Midbrain (tissue), 1 donor: Measurements from ENCODE around the gene EDDM13.
"Not testable (repeated sequence)": the region's sequence is repeated elsewhere in the genome, so short reads cannot be mapped to it uniquely, and the experiment has no call there.

Source experiments
- DNase-seq: peaks from one replicate; lab custom pipeline; 2025; lab: John Stamatoyannopoulos, UW

EDDM13 gene

DNA sequence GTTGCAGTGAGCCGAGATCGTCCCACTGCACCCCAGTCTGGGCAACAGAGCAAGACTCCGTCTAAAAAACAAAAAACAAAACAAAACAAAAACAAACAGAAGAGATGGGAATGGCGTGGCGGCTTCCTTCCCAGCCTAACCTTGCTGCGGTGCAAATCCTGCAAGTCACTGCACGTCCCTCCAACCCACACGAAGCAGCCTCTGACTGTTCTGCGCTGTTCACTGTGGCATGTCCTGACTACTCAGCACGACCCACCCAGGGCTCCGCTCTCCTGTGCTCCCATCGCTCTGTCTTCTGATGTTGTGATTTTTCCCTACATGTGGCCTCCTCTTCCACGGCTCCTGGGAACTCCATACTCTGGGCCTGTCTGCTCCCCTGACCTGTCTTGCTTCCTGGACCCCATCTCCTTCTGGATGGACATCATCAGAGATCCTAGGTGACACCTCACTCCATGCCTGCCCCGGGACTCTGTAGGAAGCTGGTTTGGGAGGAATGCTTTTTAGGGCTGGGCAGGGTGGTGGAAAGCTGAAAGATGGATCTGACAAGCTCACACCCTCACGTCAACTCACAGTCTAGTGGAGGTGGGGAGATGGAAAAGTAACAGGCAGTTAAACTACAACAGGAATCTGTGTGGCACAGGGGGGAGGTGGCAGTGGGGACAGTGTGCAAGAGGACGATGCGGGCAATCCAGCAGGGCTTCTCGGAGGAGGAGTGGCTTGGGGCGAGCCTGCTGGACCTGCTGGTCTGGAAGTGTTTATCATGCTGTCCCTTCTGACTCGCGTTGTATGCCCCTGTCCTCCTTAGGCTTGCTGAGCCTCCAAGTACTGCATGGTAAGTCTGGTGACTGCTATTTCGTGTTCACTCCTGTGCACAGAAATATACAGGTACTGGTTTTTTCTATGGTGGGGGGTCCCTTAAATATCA is 23.2 kb downstream of the EDDM13 start:
- no peak for DNase-seq

DNA sequence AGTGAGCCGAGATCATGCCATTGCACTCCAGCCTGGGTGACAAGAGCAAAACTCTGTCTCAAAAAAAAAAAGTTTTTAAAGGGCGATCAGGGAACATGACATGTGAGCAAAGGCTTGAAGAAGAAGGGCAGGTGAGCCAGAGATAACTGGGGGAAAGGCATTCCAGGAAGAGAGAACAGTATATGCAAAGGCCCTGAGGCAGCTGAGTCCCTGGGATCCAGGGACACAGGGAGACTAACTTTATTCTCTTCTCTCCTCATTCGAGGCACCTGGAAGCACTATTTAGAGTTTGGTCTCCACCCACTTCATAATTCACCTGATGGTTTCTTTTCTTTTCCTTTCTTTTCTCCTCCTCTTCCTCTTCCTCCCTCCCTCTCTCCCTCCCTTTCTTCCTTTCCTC is 24.5 kb downstream of the EDDM13 start:
- no peak for DNase-seq

DNA sequence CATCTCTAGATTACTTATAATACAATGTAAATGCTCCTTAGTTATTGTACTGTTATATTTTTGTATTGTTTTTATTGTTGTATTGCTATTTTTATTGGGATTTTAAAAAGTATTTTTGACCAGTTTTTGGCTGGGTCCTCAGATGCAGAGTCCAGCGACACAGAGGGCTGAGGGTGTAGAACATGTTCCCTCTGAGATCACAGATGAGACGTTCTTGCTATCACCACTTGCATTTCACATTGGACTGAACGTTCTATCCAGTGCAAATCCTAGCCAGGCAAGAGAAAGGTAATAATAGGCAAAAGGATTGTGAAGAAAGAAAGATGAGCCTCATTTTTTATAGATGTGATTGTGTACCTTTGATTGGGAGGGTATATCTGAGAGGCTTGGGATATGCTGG is 27.1 kb downstream of the EDDM13 start:
- DNase-seq = no peak

DNA sequence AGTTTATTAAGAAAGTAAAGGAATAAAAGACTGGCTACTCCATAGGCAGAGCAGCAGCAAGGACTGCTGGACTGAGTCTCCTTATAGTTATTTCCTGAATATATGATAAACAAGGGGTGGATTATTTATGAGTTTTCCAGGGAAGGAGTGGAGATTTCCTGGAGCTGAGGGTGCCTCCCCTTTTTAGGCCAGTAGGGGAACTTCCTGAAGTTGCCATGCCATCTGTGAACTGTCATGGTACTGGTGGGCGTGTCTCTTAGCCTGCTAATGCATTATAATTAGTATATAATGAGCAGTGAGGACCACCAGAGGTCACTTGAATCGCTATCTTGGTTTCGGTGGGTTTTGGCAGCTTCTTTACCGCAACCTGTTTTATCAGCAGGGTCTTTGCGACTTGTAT is 28.6 kb downstream of the EDDM13 start:
- no peak for DNase-seq

DNA sequence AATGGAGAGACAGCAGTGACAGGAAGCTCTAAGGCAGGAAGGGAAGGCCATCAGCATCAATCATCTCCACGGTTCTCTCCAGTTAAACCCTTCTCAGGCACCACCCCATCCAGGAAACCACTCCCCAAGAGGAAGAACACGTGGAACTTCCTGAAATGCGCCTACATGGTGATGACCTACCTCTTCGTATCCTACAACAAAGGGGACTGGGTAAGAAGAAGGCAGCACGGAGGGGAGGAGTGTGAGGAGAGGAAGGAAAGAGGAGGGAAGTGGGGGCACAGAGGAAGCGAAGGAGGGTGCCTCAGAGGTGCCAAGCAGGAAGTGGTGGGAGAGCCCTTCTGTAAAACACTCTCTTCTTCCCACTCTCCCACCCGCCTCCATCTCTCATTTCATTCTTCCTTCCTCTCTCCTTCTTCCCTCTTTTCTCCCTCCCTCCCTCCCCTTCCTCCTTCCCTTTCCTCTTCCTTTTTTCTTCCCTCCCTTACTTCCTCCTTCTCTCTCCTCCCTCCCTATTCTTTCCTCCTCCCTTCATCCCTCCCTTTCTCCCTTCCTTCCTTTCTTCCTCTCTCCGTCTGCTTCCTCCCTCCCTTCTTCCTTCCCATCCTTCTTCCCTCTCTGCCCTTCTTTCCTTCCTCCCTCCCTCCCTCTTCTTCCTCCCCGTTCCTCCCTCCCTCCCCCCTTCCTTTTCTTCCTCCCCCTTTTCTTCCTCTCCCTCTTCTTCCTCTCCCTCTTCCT is 29.5 kb downstream of the EDDM13 start:
- no peak for DNase-seq

DNA sequence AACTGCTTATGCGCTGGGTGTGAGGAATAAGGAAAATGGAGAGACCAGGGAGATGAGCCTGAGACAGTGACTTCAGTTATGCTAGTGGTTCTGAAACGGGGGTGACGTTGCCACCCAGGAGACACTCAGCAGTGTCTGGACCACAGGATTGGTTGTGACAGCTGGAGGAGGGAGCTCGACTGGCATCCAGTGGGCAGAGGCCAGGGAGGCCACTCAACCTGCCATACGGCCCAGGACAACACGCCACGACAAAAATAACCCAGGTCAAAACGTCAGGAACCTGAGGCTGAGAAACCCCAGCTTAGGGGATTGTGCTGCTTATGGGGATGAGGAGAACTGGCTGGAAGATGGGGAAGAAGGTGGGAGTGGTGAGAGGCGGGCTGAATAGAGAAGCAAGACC is 31.7 kb downstream of the EDDM13 start:
- DNase-seq = no peak

DNA sequence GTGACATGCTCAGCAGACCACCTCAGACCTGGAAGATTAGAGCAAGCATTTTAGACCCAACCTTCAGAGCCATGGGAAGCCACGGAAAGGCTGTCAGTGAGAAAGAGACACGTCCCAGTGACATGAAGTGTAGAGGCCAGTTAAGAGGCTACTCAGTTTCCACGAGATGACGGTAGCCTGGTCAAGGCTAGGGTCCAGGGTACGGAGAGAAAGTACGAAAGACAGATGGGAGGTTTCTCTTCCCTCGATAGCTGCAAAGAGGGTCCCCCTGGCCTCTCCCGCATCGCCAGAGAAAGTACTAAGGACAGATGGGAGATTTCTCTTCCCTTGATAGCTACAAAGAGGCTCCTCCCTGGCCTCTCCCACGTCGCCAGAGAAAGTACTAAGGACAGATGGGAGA is 33.5 kb downstream of the EDDM13 start:
- no peak for DNase-seq

DNA sequence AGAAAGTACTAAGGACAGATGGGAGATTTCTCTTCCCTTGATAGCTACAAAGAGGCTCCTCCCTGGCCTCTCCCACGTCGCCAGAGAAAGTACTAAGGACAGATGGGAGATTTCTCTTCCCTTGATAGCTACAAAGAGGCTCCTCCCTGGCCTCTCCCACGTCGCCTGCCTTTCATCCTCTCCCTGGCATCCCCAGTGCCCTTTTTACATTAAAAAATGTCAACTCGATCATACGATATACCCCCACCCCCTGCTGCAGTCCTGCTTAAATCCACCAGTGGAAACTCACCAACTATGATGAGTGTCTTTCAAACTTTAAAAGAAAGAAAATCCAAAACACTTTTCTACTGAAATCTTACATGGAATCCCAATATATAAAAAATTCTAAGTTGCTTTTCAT is 34.5 kb downstream of the EDDM13 start:
- DNase-seq = not testable (repeated sequence)

DNA sequence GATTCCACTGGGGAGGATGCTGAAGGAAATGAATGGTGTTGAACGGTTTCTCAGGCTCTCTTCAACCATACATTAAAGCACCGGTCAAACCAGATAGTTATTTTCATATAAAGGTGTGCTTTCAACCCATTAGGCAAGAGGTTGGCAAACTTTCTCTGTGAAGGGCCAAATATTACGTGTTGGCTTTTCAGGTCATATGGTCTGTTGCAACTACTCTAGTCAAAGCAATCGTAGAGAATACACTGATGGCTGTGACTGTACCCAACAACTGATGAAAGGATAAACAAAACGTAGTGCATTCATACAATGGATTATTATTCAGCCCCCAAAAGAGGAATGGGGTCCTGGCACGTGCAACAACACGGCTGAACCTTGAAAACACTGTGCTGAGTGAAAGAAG is 36.2 kb downstream of the EDDM13 start:
- no peak for DNase-seq

DNA sequence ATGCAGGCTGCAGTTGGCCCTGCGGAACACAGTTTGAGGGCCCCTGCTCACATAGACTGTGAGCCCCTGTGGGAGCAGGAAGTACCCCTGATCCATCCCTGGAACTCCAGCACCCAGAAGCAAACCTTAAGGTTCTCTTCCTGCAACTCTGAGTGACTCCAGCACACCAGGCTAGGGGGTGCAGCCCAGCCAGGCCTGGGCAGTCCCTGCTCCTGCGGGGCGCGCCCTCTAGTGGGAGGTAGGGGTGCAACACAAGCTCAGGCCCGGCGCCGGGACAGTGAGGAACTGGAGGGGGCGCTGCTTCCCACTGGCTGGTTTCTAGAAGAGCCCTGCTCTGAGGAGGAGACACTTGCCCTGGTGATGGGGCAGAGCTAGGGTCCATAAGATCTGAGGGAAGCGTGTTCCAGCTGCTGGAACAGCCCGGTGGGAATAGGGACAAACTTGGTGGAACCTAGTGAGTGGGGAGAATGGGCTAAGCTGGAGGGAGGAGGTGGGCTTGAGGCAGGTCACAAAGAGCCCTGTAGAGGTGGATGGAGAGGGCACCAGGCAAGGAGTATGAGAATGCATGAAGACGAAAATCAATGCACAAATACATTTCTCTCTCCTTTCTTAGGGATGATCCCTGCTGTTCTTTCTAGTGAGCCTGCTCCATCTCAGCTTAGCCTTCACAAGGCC is 37.1 kb downstream of the EDDM13 start:
- no peak for DNase-seq

DNA sequence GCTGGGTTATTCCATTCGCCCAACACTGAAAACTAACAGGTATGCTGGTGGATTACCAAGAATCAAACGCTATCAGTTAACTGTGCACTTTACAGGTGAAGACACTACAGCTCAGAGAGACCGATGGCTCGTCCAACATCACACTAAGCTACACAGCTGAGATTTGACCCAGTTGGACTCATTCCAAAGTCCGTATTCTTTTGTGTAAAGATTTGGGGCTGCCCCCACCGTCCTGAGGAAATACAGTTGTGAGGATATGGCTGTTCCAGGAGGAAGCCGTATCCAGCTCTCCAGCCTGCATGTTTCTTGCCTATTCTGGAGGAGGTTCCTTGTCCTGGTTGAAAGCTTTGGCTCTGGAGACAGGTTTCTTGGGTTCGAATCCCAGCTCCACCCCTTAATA is 37.9 kb downstream of the EDDM13 start:
- no peak for DNase-seq

DNA sequence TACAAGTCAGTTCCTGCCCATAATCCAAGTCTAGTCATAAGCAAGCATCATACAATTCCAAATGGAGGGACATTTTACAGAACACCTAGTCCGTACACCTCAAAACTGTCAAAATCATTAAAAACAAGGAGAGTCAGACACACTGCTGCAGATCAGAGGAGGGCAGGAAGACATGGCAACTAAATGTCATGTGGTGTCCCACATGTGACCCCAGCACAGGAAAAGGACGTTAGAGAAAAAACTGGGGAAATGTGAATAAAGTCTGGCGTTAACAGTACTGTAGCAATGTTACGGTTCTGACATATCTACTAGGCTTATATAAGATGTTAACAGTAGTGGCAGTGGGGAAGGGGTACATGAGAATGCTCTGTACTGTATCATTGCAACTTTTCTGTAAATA is 39.8 kb downstream of the EDDM13 start:
- DNase-seq = no peak

DNA sequence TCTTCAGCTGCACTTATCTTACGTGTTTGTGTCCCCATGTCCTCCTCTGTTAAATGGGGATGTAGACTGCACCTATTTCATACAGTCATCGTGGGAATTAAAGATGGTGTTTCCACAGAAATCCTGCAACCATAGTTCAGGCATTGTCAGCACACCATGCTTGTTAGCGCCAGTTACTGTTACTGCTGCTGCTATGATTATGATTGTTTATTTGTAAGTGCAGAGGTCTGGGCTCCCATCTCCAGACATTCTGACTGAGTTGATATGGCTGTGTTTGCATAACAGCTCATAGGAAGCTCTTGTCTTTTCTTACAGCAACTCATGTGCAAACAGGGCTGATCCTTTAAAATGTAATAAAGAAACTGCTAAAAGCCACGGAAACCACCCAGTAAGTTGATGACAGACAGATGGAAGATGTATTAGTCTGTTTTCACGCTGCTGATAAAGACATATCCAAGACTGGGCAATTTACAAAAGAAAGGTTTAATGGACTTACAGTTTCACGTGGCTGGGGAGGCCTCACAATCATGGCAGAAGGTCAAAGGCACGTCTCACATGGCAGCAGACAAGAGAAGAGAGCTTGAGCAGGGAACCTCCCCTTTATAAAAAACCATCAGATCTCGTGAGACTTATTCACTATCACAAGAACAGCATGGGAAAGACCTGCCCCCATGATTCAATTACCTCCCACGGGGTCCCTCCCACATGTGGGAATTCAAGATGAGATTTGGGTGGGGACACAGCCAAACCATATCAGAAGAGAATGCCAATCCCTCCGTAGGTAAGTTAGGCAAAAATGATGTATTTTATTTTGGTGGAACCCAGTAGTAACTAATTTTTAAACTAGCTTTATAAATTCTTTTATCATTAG is 40.5 kb downstream of the EDDM13 start:
- no peak for DNase-seq

DNA sequence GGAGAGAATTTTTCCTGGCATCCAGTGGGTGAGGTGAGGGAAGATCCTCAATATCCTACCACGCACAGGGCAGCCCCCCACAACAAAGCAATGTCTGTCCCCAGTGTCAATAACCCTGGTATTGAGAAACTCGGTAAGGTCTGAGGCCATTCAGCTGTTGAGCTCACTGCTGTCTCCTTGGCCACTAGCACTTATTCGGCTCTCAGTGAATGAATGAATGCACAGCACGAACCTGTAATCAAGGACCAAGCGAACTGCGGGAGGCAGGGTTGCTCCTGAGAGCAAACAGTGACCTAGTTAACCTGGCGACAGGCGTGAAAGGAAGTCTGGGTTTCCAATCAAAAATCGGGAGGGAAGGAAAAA is 41.5 kb downstream of the EDDM13 start:
- no peak for DNase-seq

DNA sequence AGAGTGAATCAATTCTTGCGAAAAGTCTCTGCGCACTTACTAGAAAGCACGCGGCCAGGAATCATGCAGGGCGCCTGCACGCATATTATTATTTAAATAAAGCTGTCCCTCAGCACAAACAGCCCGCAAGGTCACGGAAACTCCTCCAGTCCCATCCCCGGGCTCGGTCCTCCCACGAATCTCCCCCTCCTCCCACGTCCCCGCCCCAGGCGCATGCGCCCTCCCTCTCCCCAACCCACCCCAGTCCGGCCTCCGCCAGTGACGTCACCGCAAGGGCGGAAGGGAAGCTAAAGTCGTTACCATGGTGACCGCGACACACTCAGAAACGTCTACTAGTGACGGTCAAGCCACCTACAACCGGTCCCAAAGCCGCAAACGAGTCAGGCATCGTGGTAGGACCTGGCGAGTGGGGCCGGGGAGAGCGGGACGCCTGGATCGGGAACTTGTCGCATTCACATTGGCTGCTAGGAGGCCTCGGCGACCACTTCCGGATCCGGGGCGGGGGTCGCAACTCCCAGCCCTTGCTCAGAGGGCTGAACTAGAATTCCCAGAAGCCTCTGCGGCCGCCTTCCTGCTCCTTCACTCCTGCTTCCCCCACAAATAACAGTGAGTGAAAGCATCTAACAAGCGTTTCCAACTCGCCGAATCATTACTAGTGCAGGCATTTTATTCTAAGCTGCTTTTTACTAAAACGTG is 42.0 kb downstream of the EDDM13 start, which contains the start of gene ZSCAN5A:
ZSCAN5A (minus strand) TSS at position 459 of the 696 bp plus-strand sequence. CDS start 89,793 bp downstream, outside the sequence.
- peak; percentile 97 for DNase-seq

DNA sequence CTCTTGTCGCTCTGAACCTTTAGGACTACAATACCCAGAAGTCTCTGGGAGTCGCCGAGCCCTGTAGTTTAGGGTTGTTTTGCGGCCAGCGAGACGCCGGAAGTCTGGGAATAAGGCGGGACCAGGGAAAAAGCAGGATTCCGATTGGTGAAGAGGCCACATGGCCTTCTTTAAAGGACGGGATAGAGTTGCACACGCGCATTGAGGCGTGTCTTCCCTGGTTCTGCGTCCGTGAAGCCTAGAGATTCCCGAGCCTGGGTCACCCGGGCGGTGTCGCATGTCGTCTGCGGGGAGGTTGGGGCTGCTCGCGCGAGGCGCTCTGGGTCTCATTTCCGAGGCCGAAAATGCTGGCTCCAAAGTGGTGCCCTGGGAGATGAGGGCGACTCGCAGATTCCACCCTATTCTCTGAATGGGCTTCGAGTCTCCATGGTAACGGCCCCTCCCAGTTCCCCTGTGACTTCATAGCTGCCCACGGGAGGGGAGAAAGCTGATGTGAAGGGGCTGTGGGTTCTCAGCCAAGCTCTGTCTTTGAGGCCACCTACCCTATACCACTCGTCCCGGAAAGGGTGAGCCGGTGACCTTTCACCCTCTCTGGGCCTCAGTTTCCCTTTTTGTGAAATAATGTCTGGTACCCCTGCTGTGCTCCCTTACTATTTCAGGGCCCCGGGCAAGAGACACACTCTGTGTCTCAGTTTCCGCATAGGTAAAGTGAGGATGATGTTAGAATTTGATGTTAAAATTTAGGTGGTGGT is 42.7 kb downstream of the EDDM13 start:
- peak; percentile 97 for DNase-seq

DNA sequence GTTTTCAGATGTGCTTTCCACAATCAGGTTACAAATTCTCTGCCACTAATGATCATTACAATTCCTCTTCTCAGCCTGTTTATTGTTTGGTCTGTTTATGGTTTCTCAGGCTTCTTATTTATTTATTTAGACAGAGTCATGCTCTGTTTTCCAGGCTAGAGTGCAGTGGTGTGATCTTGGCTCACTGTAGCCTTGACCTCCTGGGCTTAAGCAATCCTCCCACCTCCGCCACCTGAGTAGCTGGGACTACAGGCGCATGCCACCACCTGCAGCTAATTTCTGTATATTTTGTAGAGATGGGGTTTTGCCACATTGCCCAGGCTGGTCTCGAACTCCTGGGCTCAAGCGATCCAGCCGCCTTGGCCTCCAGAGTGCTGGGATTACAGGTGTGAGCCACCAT is 44.2 kb downstream of the EDDM13 start:
- DNase-seq = no peak

DNA sequence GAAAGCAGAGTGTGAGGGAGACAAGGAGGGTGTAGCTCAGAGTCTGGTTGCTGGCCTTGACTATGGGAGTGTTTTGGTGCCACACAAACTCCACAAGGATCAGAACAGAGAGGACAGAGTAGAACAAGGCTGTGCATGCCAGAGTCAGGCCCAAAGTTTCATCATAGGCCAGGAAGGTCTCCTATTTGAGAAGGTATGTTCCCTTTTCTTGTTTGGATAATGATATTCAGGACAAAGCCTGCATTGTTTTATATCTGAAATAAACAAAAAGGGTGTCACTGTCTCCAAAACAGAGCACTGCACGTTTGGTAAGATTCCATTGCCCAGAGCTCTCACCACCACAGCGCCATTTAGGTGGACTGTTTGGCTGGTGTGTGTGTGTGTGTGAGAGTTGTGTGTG is 45.2 kb downstream of the EDDM13 start:
- no peak for DNase-seq

DNA sequence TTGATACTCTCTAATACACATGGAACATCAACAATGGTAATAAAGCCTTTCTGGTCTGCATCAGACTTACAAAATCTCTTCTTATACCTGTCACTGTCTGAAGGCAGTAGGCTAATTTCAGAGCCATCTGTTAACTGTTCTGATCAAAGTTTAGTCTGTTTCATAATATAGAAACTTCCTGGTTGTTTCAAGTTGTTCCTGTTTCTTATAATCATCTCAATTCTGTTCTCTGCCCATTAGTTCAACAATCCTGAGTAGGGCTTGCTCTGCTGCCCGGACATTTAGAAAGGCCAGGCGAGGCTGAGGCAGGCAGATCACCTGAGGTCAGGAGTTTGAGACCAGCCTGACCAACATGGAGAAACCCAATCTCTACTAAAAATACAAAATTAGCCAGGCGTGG is 47.4 kb downstream of the EDDM13 start:
- no peak for DNase-seq

DNA sequence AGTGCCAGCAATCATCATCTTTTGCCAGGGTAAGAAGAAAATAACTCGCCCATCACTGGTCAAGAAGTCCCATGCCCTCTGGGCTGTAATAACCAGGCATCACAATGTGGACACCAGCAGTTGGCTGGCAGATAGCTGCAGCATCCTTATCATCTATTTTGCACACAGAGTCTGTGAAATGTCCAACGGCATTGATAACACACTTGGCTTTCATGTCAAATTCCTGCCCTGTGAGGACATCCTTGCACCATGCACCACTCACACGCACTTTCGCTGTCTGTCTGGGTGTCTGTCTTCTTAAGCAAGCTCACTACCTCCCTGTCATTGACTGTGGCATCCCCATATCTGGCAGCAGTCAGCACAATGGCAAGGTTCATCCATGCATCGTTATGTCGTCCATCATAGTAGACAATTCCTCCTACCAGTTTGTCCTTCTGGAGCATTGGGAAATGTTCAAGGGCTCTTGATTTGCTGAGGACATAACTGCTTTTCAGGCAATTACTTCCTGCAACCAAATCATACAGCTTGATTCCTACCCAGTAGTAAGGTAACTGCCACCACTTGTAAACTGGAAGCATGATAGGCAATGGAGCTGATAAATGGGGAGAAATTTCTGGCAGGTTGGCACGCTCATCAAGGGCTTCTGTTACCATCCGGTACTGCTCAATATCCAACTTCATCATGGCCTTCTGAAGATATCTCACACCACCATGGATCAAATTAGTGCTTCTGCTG is 48.9 kb downstream of the EDDM13 start:
- no peak for DNase-seq
